Panc1 (cell line): ENCODE data around the gene APOB. TPM values are rescaled to one million over a fixed set of nuclear protein-coding genes. Genes with fewer than 3 reads are reported as not detected.

ENCODE experiments used
- ATAC-seq: fragments of 200-7000 bp; cut with Tn5 transposase; 2 replicates; pipeline ENCODE4 v1.9.1; 2020; ENCODE audit warnings: mild to moderate bottlenecking, moderate library complexity
- BruUV-seq: library from RNA; stranded (reverse); fragments of 400-500 nt; replicated peaks from 2 replicates; lab custom pipeline; 2021; lab: Mats Ljungman, UMichigan
- CTCF ChIA-PET: fragments of 300-600 bp; sonication (Branson Sonifier 250); formaldehyde crosslinking; loops from one replicate; lab custom pipeline; 2022; ENCODE audit warnings: antibody characterized with exemption; lab: Charles Lee
- POLR2A ChIA-PET: fragments of 300-600 bp; sonication (Branson Sonifier 250); formaldehyde crosslinking; loops from one replicate; lab custom pipeline; 2022; ENCODE audit warnings: antibody characterized with exemption; lab: Charles Lee
- DNase-seq: peaks from one replicate; pipeline ENCODE4 v3.0.0-alpha.2; 2010; ENCODE audit warnings: low read depth, low spot score
- H3K27ac ChIP-seq: 2 replicates; pipeline ENCODE4 v1.5.1; 2011; ENCODE audit warnings: mild to moderate bottlenecking, low read length, inconsistent platforms
- H3K27me3 ChIP-seq: fragments of 200-500 bp; sonication (Bioruptor generic); 2 replicates; pipeline ENCODE4 v1.6.0; 2014; ENCODE audit warnings: low read length, inconsistent platforms; ENCODE audit not compliant: control insufficient read depth, insufficient read depth
- H3K36me3 ChIP-seq: fragments of 200-500 bp; sonication (Bioruptor generic); 2 replicates; pipeline ENCODE4 v1.5.1; 2014; ENCODE audit warnings: inconsistent platforms, mild to moderate bottlenecking, low read length, moderate library complexity; ENCODE audit not compliant: control insufficient read depth, insufficient read depth
- H3K4me1 ChIP-seq: 2 replicates; pipeline ENCODE4 v1.5.1; 2011; ENCODE audit warnings: inconsistent platforms, mild to moderate bottlenecking, low read length, moderate library complexity; ENCODE audit not compliant: control insufficient read depth, insufficient read depth
- H3K4me3 ChIP-seq, 2 experiments: 2 replicates each; pipeline ENCODE4 v1.5.1; 2011 to 2012; ENCODE audit warnings: low read depth in 2 of 2, low read length in 2 of 2, mild to moderate bottlenecking in 2 of 2, inconsistent platforms in 1 of 2, moderate library complexity in 1 of 2
- H3K9me3 ChIP-seq: fragments of 200-500 bp; sonication (Bioruptor generic); 2 replicates; pipeline ENCODE4 v1.5.1; 2014; ENCODE audit warnings: low read depth, mild to moderate bottlenecking, inconsistent platforms, low read length, moderate library complexity; ENCODE audit not compliant: control insufficient read depth, insufficient read depth
- POLR2AphosphoS5 ChIP-seq: IDR thresholded peaks from 2 replicates; pipeline ENCODE4 v1.6.1; 2012; ENCODE audit warnings: mild to moderate bottlenecking, low read depth, low read length, moderate library complexity
- REST ChIP-seq, 2 experiments: IDR thresholded peaks; 2 replicates each; pipeline ENCODE4 v1.6.1; 2011 to 2012; ENCODE audit warnings: low read depth in 2 of 2, control low read depth in 1 of 2, low read length in 1 of 2, mild to moderate bottlenecking in 1 of 2, moderate library complexity in 1 of 2; ENCODE audit not compliant: insufficient read depth in 1 of 2
- SIN3A ChIP-seq: IDR thresholded peaks from 2 replicates; pipeline ENCODE4 v1.6.1; 2012; ENCODE audit warnings: low read depth, mild to moderate bottlenecking, low read length, moderate library complexity, borderline replicate concordance; ENCODE audit not compliant: insufficient read depth
- TCF7L2 ChIP-seq: IDR thresholded peaks from 2 replicates; pipeline ENCODE4 v1.6.1; 2011; ENCODE audit warnings: mild to moderate bottlenecking, low read depth, low read length, inconsistent platforms
- in situ Hi-C: cut with HindIII; loops from 2 replicates; pipeline ENCODE4 v1.10.0; 2016; ENCODE audit warnings: low sequenced_read_pairs, low pct_unique_long_range_greater_than_20kb
- intact Hi-C: fragments of 100-400 bp; cut with micrococcal nuclease; formaldehyde crosslinking; loops from one replicate; pipeline ENCODE4 v1.10.0; 2022; ENCODE audit not compliant: unreplicated experiment
- total RNA-seq: library from RNA; stranded (reverse); gene quantifications from one replicate; pipeline ENCODE4 v1.2.1, GENCODE V29; 2021; ENCODE audit not compliant: unreplicated experiment
- TF ChIP-seq, protein P1 (sequence below): fragments of 450-650 bp; IDR thresholded peaks from 2 replicates; pipeline ENCODE4 v1.5.1; 2017; ENCODE audit warnings: mild to moderate bottlenecking

APOB gene
- total RNA-seq, 1 experiment from 2014 or later, result 1.2 TPM

DNA sequence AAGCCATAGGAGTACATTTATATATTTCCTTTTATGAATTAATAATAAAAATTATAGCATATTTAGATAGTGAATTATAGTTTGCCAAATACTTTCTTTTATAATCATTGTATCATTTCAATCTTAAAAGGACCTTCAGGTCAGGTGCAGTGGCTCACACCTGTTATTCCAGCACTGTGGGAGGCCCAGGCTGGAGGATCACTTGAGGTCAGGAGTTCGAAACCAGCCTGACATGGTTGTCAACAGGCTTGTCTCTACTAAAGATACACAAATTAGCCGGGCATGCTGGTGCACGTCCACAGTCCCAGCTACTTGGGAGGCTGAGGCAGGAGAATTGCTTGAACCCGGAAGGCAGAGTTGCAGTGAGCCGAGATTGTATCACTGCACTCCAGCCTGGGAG is 19.7 kb downstream of the APOB start:
- no TSS peak for BruUV-seq
- H3K9me3 ChIP-seq, result no peaks in the 10 kb centered on the region
- ChIA-PET POLR2A (no interaction called here), CTCF (no interaction called here)
- ATAC-seq (no peak), DNase-seq (no peak)
- no peak overlapping the region for H3K27ac ChIP-seq
- H3K27me3 ChIP-seq, result peaks cover 15% of the 10 kb centered on the region
- no peaks in the 10 kb centered on the region for H3K4me1 ChIP-seq
- in situ Hi-C loops, result no loop called here
- intact Hi-C loops, result loop anchor here (10.0 kb wide), 1 partner anchor 239 kb away; no protein-coding TSS in a partner anchor
- H3K4me3 ChIP-seq, result no peak overlapping the region
- TF ChIP-seq REST (IDR thresholded peaks at IDR 0.05; ENCODE audit: insufficient read depth in 1 of 2, low read depth in 2 of 2, low read length in 1 of 2) (no peak), TCF7L2 (no peak), SIN3A (no peak), POLR2AphosphoS5 (no peak)
- TF ChIP-seq, protein P1, sequence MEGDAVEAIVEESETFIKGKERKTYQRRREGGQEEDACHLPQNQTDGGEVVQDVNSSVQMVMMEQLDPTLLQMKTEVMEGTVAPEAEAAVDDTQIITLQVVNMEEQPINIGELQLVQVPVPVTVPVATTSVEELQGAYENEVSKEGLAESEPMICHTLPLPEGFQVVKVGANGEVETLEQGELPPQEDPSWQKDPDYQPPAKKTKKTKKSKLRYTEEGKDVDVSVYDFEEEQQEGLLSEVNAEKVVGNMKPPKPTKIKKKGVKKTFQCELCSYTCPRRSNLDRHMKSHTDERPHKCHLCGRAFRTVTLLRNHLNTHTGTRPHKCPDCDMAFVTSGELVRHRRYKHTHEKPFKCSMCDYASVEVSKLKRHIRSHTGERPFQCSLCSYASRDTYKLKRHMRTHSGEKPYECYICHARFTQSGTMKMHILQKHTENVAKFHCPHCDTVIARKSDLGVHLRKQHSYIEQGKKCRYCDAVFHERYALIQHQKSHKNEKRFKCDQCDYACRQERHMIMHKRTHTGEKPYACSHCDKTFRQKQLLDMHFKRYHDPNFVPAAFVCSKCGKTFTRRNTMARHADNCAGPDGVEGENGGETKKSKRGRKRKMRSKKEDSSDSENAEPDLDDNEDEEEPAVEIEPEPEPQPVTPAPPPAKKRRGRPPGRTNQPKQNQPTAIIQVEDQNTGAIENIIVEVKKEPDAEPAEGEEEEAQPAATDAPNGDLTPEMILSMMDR, result no peak
- no peaks in the 10 kb centered on the region for H3K36me3 ChIP-seq

DNA sequence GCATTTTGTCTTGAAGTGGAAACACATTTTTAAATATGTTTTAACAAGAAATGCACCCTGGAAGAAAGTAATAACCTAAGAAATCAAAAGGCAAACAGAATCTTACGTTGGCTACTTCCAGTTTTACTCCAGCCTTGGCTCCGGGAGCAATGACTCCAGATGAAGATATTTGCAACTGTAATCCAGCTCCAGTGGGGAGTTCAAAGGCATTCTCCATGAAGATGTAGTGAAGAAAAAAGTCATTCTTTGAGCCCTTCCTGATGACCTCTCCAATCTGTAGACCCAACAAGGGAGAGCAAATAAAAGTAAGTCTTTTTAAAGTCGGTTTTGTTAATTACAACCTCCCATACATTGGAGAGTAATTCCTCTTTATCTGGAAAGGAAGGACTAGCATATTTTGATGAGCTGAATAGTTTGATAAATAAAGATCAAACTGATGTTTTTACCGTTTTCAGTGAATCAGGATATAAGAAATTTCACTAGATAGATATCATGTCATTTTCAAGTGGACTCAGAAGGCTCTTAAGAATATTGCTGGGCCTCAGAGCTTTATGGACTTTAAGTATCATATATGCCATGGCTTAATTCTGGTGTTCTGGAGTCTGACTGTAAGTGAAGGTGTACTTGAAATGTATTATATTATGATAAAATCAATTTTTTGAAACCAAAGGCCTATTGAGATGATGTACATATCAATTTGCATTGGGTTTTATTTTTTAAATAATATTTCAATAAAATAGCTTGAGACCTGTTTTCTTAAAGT is 20.3 kb downstream of the APOB start:
- TF ChIP-seq POLR2AphosphoS5 (no peak), TCF7L2 (no peak), SIN3A (no peak), REST (IDR thresholded peaks at IDR 0.05; ENCODE audit: insufficient read depth in 1 of 2, low read depth in 2 of 2, low read length in 1 of 2) (no peak)
- TF ChIP-seq, protein P1, result no peak
- DNase-seq (no peak), ATAC-seq (no peak)
- no peak overlapping the region for H3K27ac ChIP-seq
- H3K27me3 ChIP-seq, result peaks cover 15% of the 10 kb centered on the region
- no TSS peak for BruUV-seq
- intact Hi-C loops, result loop anchor here (10.0 kb wide), 1 partner anchor 239 kb away; no protein-coding TSS in a partner anchor
- POLR2A ChIA-PET, result no interaction called here
- H3K36me3 ChIP-seq, result no peaks in the 10 kb centered on the region
- CTCF ChIA-PET, result no interaction called here
- no peaks in the 10 kb centered on the region for H3K9me3 ChIP-seq
- no peaks in the 10 kb centered on the region for H3K4me1 ChIP-seq
- in situ Hi-C loops, result no loop called here
- no peak overlapping the region for H3K4me3 ChIP-seq
